ENCODE results near the gene NCL. TPM values are rescaled to one million over a fixed set of nuclear protein-coding genes. Genes with fewer than 3 reads are reported as not detected.

Gene NCL
- total and polyA plus RNA-seq, 2 of the 4 experiments (the other 2 are of a cell fraction) = 267 to 289 TPM

DNA sequence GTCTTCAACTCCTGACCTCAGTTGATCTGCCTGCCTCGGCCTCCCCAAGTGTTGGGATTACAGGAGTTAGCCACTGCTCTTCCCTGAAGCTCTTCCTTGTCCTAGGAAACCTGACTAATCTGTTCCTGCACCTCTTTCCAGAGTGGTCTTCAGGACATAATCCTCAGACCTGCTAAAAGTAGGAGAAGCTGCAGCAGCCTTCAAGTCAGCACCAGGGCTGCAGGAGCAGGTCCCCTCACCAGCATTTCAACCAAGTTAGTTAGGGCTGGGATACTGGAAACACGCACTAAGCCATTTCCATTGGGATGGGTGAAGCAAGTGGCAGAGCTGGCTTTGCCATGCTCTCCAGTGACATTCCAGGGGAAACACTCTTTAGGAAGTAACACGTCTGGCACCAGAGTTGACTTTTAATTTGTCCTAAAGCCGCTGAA, 9.9 kb downstream of the NCL start:
- Histone ChIP-seq H3K9me1 (ENCODE audit: insufficient read depth, low read length) (no peaks in the 10 kb centered on the region), H2AFZ (replicated peaks; ENCODE audit: low read length, poor library complexity) (no peak overlapping the region), H2BK20ac (ENCODE audit: low read depth, low read length) (no peak overlapping the region), H3K4me2 (ENCODE audit: low read depth, low read length) (no peak overlapping the region), H4K5ac (ENCODE audit: low read depth, low read length) (no peak overlapping the region), H3K27me3 (ENCODE audit: control insufficient read depth, insufficient read depth, low read length) (no peaks in the 10 kb centered on the region), H3K4me1 (ENCODE audit: control insufficient read depth, insufficient read depth, low read length) (no peaks in the 10 kb centered on the region), H4K91ac (ENCODE audit: insufficient read depth, low read depth, low read length) (no peak overlapping the region), H2BK5ac (ENCODE audit: low read depth, low read length, poor library complexity, severe bottlenecking) (no peak overlapping the region), H3K79me1 (ENCODE audit: low read depth in 1 of 2, low read length in 2 of 2) (peaks cover 12 to 22% of the 10 kb centered on the region in 2 experiments), H3K18ac (ENCODE audit: low read depth, low read length) (no peak overlapping the region), H3K56ac (ENCODE audit: extremely low read depth, insufficient read depth, low read length) (no peak overlapping the region), H2AK9ac (replicated peaks; ENCODE audit: low read depth, low read length, poor library complexity) (no peak overlapping the region), H3K9me3 (ENCODE audit: control insufficient read depth, insufficient read depth, low read length) (no peaks in the 10 kb centered on the region), H3K36me3 (ENCODE audit: control insufficient read depth, insufficient read depth, low read length) (peaks cover 53% of the 10 kb centered on the region), H2AK5ac (ENCODE audit: low read depth, low read length) (no peak overlapping the region), H2BK15ac (ENCODE audit: low read depth, low read length) (no peak overlapping the region), H3K27ac (ENCODE audit: insufficient read depth, low read length) (no peak overlapping the region), H3K9ac (ENCODE audit: low read depth, low read length) (no peak overlapping the region), H3K23ac (ENCODE audit: low read depth, low read length) (no peak overlapping the region), H3K14ac (replicated peaks; ENCODE audit: low read depth, low read length) (no peak overlapping the region), H4K8ac (ENCODE audit: low read depth in 2 of 2, low read length in 2 of 2) (no peak overlapping the region), H4K20me1 (ENCODE audit: insufficient read depth, low read length) (peaks cover 27% of the 10 kb centered on the region; the same call in 1 of the 2 replicates), H3K4me3 (ENCODE audit: insufficient read depth, low read depth, low read length) (no peak overlapping the region), H2BK120ac (ENCODE audit: low read depth, low read length) (no peak overlapping the region), H3K4ac (ENCODE audit: low read depth, low read length) (no peak overlapping the region)
- no CpG with 5 or more reads among the region's 4 CpGs for WGBS, 2 experiments (ENCODE audit: extremely low coverage in 2 of 2, insufficient read length in 1 of 2)
- BruUV-seq (replicated peaks) = no TSS peak
- DNase-seq = no peak
- ChIA-PET CTCF (interaction anchor here (0.6 kb wide), 1 partner anchor 16 kb away, joined by 3 read pairs; no protein-coding TSS in a partner anchor), POLR2A (ENCODE audit: unreplicated experiment) (interaction anchor here (0.7 to 1.3 kb wide), 2 partner anchors 10 to 212 kb away, joined by 4 to 18 read pairs; partner anchors contain the start of gene NCL)
- in situ Hi-C loops (cut with MboI; ENCODE audit: low sequenced_read_pairs) = loop anchor here (10.0 kb wide), 1 partner anchor 350 kb away; no protein-coding TSS in a partner anchor
- ATAC-seq (ENCODE audit: low read depth) = no peak
- TF ChIP-seq MXI1 (IDR thresholded peaks at IDR 0.05; ENCODE audit: borderline replicate concordance, low read depth, low read length) (no peak), MAZ (IDR thresholded peaks at IDR 0.05; ENCODE audit: borderline replicate concordance, low read depth, low read length) (no peak), CEBPB (IDR thresholded peaks at IDR 0.05; ENCODE audit: low read depth, low read length) (no peak), RFX5 (IDR thresholded peaks at IDR 0.05; ENCODE audit: low read depth, low read length) (no peak), NFE2L2 (IDR thresholded peaks at IDR 0.05; ENCODE audit: low read depth, low read length) (no peak), RAD21 (IDR thresholded peaks at IDR 0.05; ENCODE audit: low read length) (no peak), USF2 (IDR thresholded peaks at IDR 0.05; ENCODE audit: low read depth, low read length) (no peak), RCOR1 (IDR thresholded peaks at IDR 0.05; ENCODE audit: insufficient replicate concordance, low read length) (no peak), FOS (IDR thresholded peaks at IDR 0.05; ENCODE audit: low read depth, low read length) (no peak), BHLHE40 (IDR thresholded peaks at IDR 0.05; ENCODE audit: low read depth, low read length) (no peak), POLR2A (IDR thresholded peaks at IDR 0.05; ENCODE audit: low read depth, low read length) (no peak), MAFK (IDR thresholded peaks at IDR 0.05; ENCODE audit: low read depth, low read length) (no peak), SMC3 (IDR thresholded peaks at IDR 0.05; ENCODE audit: low read depth, low read length) (no peak), CHD1 (IDR thresholded peaks at IDR 0.05; ENCODE audit: low read depth, low read length) (no peak)
- TF ChIP-seq, protein P1, sequence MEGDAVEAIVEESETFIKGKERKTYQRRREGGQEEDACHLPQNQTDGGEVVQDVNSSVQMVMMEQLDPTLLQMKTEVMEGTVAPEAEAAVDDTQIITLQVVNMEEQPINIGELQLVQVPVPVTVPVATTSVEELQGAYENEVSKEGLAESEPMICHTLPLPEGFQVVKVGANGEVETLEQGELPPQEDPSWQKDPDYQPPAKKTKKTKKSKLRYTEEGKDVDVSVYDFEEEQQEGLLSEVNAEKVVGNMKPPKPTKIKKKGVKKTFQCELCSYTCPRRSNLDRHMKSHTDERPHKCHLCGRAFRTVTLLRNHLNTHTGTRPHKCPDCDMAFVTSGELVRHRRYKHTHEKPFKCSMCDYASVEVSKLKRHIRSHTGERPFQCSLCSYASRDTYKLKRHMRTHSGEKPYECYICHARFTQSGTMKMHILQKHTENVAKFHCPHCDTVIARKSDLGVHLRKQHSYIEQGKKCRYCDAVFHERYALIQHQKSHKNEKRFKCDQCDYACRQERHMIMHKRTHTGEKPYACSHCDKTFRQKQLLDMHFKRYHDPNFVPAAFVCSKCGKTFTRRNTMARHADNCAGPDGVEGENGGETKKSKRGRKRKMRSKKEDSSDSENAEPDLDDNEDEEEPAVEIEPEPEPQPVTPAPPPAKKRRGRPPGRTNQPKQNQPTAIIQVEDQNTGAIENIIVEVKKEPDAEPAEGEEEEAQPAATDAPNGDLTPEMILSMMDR (conservative IDR thresholded peaks at IDR 0.05; ENCODE audit: low read depth, low read length) = no peak
- TF ChIP-seq, protein P2, sequence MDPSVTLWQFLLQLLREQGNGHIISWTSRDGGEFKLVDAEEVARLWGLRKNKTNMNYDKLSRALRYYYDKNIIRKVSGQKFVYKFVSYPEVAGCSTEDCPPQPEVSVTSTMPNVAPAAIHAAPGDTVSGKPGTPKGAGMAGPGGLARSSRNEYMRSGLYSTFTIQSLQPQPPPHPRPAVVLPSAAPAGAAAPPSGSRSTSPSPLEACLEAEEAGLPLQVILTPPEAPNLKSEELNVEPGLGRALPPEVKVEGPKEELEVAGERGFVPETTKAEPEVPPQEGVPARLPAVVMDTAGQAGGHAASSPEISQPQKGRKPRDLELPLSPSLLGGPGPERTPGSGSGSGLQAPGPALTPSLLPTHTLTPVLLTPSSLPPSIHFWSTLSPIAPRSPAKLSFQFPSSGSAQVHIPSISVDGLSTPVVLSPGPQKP (IDR thresholded peaks at IDR 0.05; ENCODE audit: borderline replicate concordance, low read depth, low read length) = no peak
- dilution Hi-C loops (cut with HindIII; ENCODE audit: low sequenced_read_pairs, unreplicated experiment) = no loop called here
- intact Hi-C loops (cut with micrococcal nuclease) = loop anchor here (10.0 kb wide), 1 partner anchor 550 kb away; no protein-coding TSS in a partner anchor
